HG02943 (cell line): Measurements from ENCODE around the gene APAF1.
A peak's percentile ranks its signal among the peaks of the same experiment; 100 is the strongest.
"Not testable (repeated sequence)": the region's sequence is repeated elsewhere in the genome, so short reads cannot be mapped to it uniquely, and the experiment has no call there.

Experiments used
- ATAC-seq: cut with Tn5 transposase; IDR thresholded peaks from one replicate; pipeline ENCODE4 v1.9.1; 2021; ENCODE audit warnings: mild to moderate bottlenecking, low read depth, moderate library complexity; ENCODE audit not compliant: unreplicated experiment

Gene APAF1

DNA sequence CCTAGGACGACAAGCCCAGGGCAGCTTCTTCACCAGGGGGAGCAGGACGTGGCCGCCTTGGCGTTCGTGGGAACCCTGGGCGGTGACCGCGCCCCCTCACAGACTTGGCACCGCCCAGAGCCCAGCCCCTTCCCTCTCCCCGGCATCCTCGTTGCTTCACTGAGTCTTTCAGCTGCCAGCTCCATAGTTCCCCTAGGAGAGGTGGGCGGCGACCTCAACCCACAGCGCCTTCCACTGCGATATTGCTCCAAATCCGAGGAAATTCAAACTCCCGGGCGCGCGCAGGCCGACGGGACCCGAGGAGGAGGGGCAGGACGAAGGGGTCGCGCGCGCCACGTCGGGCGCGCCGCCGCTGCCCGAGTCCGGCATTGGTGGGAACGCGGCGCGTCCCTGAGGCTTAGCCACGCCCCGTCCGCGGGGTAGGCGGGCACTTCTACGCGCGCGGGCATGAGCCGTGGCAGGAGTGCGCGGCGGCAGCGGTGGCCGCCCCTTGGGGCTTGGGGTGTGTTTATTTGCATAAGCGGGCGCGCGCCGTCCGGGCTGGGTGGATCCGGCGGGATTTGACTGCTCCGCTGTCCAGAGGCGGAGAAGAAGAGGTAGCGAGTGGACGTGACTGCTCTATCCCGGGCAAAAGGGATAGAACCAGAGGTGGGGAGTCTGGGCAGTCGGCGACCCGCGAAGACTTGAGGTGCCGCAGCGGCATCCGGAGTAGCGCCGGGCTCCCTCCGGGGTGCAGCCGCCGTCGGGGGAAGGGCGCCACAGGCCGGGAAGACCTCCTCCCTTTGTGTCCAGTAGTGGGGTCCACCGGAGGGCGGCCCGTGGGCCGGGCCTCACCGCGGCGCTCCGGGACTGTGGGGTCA, at the start of gene APAF1, which contains the start of gene IKBIP:
APAF1 (plus strand) TSS at position 579 of the 860 bp plus-strand sequence. CDS start 3,070 bp downstream, outside the sequence.
IKBIP (minus strand) TSS at position 77 of the 860 bp plus-strand sequence. CDS start 87 bp downstream, outside the sequence.
- peak; percentile 86 for ATAC-seq

DNA sequence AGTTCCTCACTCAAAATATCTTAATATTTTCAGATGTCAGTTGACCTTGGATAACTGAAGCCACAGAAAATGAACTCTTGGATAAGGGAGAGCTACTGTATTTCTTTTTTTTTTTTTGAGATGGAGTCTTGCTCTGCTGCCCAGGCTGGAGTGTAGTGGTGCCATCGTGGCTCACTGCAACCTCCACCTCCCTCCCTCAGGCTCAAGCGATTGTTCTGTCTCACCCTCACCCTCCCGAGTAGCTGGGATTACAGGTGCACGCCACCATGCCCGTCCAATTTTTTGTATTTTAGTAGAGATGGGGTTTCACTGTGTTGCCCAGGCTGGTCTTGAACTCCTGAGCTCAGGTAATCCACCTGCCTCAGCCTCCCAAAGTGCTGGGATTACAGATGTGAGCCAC, 47.8 kb upstream of the APAF1 start:
- not testable (repeated sequence) for ATAC-seq

DNA sequence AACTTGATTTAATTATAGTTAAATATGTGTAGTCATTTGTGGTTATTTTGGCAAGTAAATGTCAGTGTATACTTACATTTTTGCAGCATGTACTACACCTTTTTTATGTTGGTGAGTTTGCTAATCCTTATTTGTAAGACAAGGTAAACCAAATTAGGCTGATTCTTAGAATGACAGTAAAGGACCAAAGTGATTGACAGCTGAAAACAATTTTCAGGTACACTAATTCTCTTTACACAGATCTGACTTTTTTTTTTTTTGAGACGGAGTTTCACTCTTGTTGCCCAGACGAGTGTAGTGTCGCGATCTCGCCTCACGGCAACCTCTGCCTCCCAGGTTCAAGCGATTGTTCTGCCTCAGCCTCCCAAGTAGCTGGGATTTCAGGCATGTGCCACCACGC, 43.2 kb upstream of the APAF1 start:
- ATAC-seq: no peak

DNA sequence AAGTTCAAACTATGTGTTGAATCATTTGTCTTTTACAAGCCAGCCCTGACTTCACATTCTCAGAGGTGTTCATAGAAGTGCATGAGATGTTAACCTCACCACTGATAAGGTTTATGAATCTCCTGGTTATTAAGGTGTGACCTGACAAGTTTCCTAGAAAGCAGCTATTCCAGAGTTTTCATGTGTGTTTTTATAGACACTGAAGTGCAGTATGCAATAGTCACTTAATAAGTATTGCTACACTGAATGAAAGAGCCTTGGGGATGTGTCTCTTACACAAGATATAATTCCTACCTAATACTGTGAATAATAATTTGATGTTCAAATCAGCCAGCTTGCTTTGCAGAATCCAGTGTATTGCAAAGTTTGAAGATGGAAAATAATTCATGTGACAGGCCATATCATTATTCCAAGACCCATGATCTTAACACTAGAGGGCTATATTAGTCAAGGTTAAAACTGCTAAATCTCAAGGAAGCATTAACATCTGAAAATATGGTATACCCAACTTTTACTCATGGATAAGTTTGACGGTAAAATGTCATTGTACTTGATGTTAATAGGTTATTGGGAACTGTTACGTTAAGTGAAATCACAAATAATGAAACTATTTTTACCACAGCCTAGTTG, 38.6 kb upstream of the APAF1 start:
- ATAC-seq: no peak

- no peak for ATAC-seq
Observed at GRCh38 chr12:98610596-98610995, 34.5 kb upstream of the APAF1 start.

- ATAC-seq: peak; percentile 87
Observed at GRCh38 chr12:98612696-98613334, 32.3 kb upstream of the APAF1 start.

DNA sequence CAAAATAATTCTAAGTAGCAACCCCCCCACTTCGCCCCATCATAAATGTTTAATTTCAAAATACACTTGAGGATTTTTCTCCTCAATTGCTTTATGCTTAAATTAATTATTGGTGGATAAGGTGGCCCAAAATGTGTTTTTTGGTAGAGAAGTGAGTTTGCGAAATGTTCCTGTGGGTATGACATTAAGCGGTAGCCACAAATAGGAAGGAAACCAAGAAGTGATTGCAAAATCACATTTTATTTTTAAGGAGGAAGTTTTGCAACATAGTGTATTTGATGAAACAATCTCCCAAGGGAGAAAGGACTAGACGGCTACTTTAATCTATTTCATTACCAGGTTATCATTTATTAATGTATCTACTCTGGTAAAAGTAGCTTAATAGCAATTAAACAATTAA, 26.1 kb upstream of the APAF1 start:
- ATAC-seq: no peak

DNA sequence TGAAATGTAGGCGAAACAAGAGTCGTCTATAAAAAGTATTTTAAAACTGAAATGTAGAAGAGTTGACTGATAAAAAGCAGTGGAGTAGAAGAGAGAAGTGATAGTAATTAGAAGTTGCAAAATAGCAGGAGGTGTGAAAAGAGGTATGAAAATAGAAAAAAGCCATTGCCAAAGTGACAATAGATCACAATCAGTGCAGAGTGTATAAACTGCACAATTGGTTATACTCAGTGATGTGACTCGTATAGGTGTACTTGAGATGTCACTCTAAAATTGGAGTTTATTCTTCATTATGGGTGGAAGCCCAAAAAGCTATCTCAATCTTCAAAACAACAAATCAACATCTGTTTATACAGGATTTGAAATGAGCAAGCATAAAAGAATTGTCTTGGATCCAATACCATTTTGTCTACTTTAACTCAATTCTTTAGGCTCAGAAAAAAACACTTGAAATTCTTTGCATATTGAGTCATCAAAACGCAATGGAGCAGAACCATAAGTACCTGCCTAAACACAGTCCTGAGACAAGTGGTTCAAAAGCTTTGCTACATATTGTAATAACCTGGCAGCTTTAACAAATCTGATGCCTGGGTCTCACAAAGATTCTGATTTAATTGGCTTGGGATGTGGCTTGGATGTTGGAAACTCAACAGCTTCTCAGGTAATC, 9.3 kb upstream of the APAF1 start:
- peak; percentile 79 for ATAC-seq

GRCh38 chr12:98637068-98637467, 8.0 kb upstream of the APAF1 start:
- no peak for ATAC-seq

DNA sequence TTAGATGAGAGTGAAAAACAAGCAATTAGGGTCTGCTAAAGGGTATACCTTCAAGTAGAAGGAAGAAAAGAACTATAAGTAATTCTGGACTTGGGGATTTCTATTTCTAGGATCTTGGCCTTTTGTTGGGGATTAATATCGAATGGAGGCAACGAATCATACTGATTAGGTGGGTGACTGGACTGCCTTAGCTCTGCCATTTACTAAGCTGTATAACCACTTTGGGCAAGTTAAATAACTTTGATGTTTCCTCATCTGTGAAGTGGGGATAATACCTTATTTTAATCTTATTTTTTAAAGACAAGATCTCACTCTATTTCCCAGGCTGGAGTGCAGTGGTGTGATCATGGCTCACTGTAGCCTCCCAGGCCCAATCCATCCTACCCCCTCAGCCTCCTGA, 7.1 kb upstream of the APAF1 start:
- ATAC-seq: no peak

DNA sequence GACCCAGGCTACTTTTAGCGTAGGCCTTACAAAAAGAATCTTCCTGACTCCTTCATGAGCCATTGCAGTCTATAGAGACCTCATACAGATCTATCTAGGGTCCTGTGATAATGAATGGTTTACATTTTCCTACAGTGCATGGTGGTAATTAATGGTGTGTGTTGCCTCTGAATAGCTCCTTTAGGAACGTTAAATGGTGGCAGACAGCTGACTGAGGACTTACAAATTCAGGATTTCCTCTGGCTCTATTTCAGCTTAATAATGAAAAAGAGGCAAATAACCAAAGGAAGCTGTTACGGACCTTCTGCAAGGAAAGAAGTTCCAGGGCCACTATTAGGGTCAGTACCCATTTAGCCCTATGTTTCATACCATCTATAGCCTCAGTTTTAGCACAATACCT, 5.6 kb upstream of the APAF1 start:
- no peak for ATAC-seq

DNA sequence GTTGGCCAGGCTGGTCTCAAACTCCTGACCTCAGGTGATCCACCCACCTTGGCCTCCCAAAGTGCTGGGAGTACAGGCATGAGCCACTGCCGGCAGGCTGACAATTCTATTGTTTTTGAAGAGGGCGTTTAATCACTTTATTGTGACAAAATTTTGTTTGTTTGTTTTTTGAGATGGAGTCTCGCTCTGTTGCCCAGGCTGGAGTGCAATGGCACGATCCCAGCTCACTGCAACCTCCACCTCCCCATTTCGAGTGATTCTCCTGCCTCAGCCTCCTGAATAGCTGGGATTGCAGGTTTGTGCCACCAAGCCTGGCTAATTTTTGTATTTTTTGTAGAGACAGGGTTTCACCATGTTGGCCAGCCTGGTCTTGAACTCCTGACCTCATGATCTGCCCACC, 2.3 kb upstream of the APAF1 start:
- ATAC-seq: not testable (repeated sequence)

- peak; percentile 24 for ATAC-seq
Observed at GRCh38 chr12:98644433-98644711, 718 bp upstream of the APAF1 start.

DNA sequence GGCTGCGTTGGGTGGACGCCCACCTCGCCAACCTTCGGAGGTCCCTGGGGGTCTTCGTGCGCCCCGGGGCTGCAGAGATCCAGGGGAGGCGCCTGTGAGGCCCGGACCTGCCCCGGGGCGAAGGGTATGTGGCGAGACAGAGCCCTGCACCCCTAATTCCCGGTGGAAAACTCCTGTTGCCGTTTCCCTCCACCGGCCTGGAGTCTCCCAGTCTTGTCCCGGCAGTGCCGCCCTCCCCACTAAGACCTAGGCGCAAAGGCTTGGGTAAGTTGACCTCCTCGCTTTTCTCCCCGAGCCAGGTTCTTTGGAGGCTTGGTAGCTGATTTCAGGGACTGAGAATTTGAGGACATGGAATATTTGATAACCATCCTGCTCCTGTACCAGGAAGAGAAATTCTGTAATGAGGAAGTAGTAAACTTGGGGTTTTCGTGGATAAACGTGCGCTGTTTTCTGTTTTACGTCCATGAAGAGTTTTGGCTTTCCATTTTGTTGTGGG, 530 bp downstream of the APAF1 start:
- ATAC-seq: no peak

DNA sequence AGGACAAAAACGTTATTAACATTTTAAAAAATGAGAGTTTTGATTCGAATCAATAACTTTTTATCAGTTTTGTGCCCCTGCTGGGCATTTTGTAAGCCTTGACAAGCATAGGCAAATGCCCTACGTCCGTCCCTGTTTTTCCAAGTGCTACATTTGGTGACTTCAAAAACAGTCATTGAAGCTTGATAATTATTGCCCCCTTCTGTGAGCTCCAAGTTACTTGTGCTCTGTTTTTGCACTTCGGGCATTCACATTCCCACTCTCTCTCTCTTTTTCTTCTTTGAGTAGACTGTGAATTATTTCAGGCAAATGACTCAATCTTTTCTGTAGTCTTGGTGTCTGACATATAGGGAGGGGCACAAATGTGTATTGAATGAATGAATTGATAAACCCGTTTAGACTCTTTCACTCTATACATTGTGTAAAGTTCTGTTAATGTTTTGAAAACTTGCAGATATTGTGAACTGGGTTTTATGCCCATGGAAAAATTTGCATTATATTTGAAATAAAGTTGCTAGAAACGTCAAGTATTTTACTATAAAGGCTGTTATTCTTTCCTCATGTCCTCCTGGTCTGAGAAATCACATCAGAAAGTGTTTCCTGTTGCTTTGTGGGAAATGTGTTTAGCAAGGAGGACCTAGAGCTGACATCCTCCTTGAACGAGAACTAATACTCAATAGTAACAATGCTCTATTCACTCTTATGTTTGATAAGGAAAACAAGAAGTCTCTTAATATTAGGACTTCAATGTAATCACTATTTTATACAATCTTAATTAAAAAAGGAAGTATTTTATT, 1.4 kb downstream of the APAF1 start:
- no peak for ATAC-seq

GRCh38 chr12:98651328-98651727, 6.2 kb downstream of the APAF1 start:
- no peak for ATAC-seq

GRCh38 chr12:98653866-98654493, 8.9 kb downstream of the APAF1 start:
- ATAC-seq: no peak

DNA sequence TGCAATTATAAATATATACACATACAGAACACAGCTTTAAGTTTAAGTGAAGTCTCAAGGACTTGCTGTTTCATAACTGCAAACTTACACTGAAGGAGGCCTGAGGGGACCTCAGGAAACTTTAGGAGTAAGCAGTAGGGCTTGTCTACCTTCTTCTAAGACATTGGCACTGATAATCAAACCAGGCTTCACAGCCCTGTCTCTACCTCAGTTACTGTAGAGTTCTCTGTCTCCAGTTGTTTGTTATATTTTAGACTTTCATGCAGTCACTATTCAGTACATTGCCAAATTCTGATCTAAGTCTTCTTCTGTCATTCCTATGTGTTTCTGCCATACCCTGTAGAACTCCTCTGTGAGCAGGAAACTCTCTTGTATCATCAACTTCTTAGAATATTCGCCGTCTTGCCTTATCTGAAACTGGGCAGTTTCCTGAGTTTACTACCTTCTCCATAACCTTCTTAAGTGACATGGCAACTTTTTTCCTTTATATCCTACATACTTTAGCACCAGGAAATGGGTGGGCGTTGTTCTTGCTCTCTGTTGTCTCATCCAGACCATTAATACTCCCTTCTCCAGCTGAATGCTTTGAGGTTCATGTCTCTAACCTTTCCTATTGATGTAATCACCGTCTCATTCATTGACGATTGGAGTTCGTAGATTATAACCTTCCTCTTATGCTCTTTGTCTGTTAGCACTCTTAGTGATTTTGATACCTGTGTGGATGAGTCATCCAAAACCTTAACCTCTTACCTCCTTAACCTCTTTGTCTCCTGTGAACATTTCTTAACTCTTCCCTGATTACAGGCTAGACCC, 11.4 kb downstream of the APAF1 start:
- no peak for ATAC-seq

GRCh38 chr12:98660521-98660920, 15.4 kb downstream of the APAF1 start:
- no peak for ATAC-seq
